GM23338 (cell line): ENCODE results near the gene TRABD.

Experiments used
- CREB1 ChIP-seq: fragments of 250-450 bp; sonication (Bioruptor Pico); IDR thresholded peaks from 2 replicates; pipeline ENCODE4 v1.5.0; 2020; ENCODE audit warnings: low read depth, mild to moderate bottlenecking, moderate library complexity
- CTCF ChIP-seq, 2 experiments: fragments of 200-600 bp in 1 of 2; sonication (generic) in 1 of 2; conservative IDR thresholded peaks; 2 replicates each; pipeline versions ENCODE4 v1.5.1 to v1.6.1; 2016 to 2017; ENCODE audit warnings: antibody characterized with exemption in 2 of 2, low read depth in 2 of 2, mild to moderate bottlenecking in 2 of 2, moderate library complexity in 1 of 2
- EZH2 ChIP-seq: fragments of 200-600 bp; sonication (generic); IDR thresholded peaks from one replicate; pipeline ENCODE4 v1.8.0; 2017; ENCODE audit warnings: antibody characterized with exemption, mild to moderate bottlenecking, low read depth; ENCODE audit not compliant: unreplicated experiment
- EZH2phosphoT487 ChIP-seq: fragments of 200-600 bp; sonication (generic); IDR thresholded peaks from one replicate; pipeline ENCODE4 v1.8.1; 2018; ENCODE audit warnings: antibody characterized with exemption; ENCODE audit not compliant: unreplicated experiment
- POLR2AphosphoS5 ChIP-seq: IDR thresholded peaks from 2 replicates; pipeline ENCODE4 v1.6.1; 2016; ENCODE audit warnings: antibody characterized with exemption, low read depth
- STAT1 ChIP-seq: IDR thresholded peaks from one replicate; pipeline ENCODE4 v1.6.1; 2016; ENCODE audit warnings: antibody characterized with exemption; ENCODE audit not compliant: unreplicated experiment
- ZNF114 ChIP-seq: fragments of 250-450 bp; sonication (Bioruptor Pico); IDR thresholded peaks from 2 replicates; pipeline ENCODE4 v1.5.0; 2020; ENCODE audit warnings: mild to moderate bottlenecking, moderate library complexity
- ZNF331 ChIP-seq: fragments of 250-450 bp; sonication (Bioruptor Pico); IDR thresholded peaks from 2 replicates; pipeline ENCODE4 v1.5.0; 2020; ENCODE audit warnings: low read depth, mild to moderate bottlenecking, moderate library complexity
- TF ChIP-seq, protein P1 (sequence below): IDR thresholded peaks from one replicate; pipeline ENCODE4 v1.6.1; 2018; ENCODE audit warnings: antibody characterized with exemption; ENCODE audit not compliant: unreplicated experiment

- TF ChIP-seq CTCF (conservative IDR thresholded peaks at IDR 0.05; ENCODE audit: low read depth in 2 of 2), result no peak
- TF ChIP-seq STAT1, result no peak
- no peak for TF ChIP-seq EZH2phosphoT487
- TF ChIP-seq ZNF331 (CRISPR knock-in tag), result no peak
- TF ChIP-seq EZH2, result no peak
- no peak for TF ChIP-seq POLR2AphosphoS5
- TF ChIP-seq, protein P1, sequence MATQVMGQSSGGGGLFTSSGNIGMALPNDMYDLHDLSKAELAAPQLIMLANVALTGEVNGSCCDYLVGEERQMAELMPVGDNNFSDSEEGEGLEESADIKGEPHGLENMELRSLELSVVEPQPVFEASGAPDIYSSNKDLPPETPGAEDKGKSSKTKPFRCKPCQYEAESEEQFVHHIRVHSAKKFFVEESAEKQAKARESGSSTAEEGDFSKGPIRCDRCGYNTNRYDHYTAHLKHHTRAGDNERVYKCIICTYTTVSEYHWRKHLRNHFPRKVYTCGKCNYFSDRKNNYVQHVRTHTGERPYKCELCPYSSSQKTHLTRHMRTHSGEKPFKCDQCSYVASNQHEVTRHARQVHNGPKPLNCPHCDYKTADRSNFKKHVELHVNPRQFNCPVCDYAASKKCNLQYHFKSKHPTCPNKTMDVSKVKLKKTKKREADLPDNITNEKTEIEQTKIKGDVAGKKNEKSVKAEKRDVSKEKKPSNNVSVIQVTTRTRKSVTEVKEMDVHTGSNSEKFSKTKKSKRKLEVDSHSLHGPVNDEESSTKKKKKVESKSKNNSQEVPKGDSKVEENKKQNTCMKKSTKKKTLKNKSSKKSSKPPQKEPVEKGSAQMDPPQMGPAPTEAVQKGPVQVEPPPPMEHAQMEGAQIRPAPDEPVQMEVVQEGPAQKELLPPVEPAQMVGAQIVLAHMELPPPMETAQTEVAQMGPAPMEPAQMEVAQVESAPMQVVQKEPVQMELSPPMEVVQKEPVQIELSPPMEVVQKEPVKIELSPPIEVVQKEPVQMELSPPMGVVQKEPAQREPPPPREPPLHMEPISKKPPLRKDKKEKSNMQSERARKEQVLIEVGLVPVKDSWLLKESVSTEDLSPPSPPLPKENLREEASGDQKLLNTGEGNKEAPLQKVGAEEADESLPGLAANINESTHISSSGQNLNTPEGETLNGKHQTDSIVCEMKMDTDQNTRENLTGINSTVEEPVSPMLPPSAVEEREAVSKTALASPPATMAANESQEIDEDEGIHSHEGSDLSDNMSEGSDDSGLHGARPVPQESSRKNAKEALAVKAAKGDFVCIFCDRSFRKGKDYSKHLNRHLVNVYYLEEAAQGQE, result no peak
- no peak for TF ChIP-seq ZNF114
- TF ChIP-seq CREB1 (CRISPR knock-in tag), result no peak
These were observed 35.1 kb downstream of the TRABD start for GRCh38 chr22:50220603-50221409.
